ENCODE measurements around the gene PRPH.
A peak's percentile ranks its signal among the peaks of the same experiment; 100 is the strongest.
"Not testable (repeated sequence)": the region's sequence is repeated elsewhere in the genome, so short reads cannot be mapped to it uniquely, and the experiment has no call there.

The PRPH gene

DNA sequence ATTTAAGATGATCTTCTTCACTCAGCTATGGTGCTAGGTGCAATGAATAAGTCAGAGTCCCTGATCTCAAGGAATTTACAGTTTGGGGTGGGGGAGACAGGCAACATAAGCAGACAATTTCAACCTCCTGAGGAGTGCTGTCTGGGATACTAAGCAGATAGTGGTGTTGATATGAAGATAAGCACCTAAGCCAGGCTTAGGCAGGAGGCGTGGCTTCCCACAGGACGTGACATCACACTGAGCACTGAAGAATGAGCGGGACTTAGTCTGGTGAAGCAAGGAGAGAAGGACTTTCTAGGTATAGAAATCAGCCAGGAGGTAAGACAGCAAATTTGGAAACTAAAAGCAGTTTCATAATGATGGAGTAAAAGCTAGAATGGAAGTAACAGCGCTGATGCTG lies 6.8 kb downstream of the PRPH start:
- DNase-seq: no peak

DNA sequence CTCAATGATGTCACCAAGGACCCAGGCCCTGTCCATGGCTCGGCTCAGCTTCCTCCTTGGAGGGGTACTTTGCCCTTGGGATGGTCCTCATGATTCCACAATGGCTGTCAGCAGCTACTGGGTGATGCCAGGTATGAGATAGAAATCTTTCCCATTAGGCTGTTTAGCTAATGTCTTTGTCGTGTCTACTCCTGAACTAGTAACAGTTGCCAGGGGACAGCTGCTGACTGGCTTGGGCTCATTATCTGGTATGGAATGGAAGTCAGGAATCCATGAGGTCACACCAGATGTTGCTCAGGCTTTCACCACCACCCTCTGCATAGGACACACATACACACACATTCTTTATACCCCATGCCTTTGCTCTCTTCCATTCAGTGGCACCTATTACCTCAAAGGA lies 9.2 kb downstream of the PRPH start:
- DNase-seq: no peak

GRCh38 chr12:49305762-49306510 lies 11.0 kb downstream of the PRPH start:
- no peak for DNase-seq

- no peak for DNase-seq
Measured at GRCh38 chr12:49309386-49309785, 14.4 kb downstream of the PRPH start.

GRCh38 chr12:49310451-49311000 lies 15.6 kb downstream of the PRPH start:
- DNase-seq: not testable (repeated sequence)

DNA sequence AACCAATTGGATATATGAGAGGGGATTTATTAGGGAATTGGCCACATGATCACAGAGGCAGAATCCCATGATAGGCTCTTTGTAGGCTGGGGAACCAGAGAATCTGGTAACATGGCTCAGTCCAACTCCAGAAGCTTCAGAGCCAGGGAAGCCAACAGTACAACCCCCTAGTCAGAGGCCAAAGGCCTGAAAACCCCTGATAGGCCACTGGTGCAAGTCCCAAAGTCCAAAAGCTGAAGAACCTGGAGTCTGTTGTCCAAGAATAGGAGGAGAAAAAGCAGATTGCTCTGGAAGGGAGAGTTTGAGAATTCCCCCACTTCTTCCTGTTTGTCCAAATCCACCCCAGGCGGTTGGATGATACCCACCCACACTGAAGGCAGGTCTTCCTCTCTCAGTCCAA lies 19.9 kb downstream of the PRPH start:
- no peak for DNase-seq

DNA sequence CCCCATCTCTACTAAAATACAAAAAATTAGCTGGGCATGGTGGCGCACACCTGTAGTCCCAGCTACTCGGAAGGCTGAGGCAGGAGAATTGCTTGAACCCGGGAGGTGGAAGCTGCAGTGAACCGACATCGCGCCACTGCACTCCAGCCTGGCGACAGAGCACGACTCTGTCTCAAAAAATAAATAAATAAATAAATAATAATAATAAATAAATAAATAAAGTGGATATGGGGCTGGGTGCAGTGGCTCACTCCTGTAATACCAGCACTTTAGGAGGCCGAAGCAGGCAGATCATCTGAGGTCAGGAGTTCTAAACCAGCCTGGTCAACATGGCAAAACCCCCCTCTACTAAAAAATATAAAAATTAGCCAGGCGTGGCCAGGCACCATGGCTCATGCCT lies 22.2 kb downstream of the PRPH start:
- DNase-seq: not testable (repeated sequence)

- not testable (repeated sequence) for DNase-seq
Measured at GRCh38 chr12:49320411-49321103, 25.6 kb downstream of the PRPH start.

DNA sequence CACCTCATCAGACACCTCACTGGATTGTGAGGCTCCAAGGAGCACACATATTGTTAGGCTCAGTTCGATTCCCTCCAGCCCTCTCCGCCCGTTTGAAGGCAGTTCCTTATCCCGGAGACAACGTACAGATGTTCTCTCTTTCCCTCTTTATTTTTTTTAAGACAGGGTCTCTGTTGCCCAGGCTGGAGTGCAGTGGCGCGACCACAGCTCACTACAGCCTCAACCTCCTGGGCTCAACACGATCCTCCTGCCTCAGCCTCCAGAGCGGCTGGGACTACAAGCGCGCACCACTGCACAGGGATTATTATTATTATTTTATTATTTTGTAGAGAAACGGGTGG lies 27.4 kb downstream of the PRPH start:
- no peak for DNase-seq

DNA sequence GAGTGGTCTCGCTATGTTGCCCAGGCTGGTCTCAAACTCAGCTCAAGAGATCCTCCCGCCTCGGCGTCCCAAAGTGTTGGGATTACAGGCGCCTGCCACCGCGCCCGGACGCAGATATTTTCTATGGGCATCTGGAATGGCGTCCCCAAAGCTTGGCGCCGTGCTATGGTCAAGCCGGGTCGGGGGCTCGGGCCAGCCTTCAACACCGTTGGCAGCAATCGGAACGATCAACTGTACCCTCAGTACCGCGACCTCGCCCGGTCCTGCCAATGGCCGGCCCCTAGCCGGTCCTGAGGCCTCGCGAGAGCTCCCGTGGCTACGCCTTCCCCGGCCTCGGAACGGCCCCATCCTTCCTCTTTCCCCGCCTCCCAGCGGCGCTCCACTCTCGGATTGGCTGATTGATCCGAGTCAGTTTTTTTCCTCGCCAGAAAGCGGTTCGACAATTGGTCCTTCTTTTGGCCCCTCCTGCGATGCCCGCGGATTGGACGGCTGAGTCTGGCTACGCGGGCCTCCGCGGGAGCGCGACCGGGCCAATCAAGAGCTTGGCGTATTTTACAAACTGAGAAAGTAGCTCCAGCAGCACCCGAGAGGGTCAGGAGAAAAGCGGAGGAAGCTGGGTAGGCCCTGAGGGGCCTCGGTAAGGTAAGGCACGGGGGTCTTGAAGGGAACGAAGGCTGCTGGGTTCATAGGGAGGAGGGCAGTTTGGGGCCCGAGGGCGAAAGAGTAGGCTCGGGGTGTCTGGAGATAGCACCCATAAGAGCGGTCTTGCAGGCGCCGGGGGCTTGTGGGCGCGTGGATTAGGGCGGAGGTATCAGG lies 28.0 kb downstream of the PRPH start, which contains the start of gene TROAP:
TSS of gene TROAP (plus strand) at position 548 of the 816 bp plus-strand sequence. CDS start 354 bp downstream, outside the sequence.
- DNase-seq: peak; percentile 98

DNA sequence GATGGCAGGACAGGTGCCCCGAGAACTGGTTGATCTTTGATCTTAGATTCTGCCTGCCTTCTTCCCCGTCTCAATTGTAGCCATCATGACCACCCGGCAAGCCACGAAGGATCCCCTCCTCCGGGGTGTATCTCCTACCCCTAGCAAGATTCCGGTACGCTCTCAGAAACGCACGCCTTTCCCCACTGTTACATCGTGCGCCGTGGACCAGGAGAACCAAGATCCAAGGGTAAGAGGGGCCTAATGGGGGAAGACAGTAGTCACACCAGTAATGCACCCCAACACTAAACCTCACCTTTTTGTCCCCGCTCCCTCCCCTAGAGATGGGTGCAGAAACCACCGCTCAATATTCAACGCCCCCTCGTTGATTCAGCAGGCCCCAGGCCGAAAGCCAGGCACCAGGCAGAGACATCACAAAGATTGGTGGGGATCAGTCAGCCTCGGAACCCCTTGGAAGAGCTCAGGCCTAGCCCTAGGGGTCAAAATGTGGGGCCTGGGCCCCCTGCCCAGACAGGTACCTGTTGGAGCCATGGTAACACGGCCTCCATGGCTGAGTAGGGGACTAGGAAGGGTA lies 28.7 kb downstream of the PRPH start:
- no peak for DNase-seq

DNA sequence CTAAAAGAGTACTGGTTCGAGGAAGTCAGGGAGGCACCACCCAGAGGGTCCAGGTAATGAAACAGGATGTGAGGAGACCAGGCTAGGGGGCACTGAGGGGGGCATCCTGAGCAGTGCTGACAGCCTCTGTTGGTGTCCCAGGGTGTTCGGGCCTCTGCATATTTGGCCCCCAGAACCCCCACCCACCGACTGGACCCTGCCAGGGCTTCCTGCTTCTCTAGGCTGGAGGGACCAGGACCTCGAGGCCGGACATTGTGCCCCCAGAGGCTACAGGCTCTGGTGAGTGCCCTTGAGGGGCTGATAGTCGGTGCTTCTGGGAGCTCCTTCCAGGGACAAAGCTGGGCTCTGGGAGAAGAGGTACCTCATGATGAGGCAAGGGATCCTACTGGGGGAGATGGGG lies 30.7 kb downstream of the PRPH start:
- DNase-seq: no peak

DNA sequence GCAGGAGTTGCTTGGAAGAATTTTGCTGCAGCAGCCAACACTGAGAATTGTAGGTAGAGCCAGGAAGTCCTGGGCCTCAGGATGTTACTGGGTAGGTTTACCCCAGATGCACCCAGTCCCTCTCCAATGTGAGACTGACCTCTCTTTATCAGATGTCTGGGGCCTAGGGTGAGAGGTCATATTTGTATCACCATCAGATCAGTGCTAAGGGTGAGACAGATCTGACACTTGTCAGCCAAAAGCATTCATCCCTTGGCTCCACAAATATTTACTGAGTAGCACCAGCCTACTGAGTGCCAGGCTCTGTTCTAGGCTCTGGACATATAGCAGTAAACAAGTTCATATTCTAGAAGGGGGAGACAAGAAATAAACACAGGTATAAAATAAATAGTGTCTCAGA lies 32.4 kb downstream of the PRPH start:
- DNase-seq: no peak

DNA sequence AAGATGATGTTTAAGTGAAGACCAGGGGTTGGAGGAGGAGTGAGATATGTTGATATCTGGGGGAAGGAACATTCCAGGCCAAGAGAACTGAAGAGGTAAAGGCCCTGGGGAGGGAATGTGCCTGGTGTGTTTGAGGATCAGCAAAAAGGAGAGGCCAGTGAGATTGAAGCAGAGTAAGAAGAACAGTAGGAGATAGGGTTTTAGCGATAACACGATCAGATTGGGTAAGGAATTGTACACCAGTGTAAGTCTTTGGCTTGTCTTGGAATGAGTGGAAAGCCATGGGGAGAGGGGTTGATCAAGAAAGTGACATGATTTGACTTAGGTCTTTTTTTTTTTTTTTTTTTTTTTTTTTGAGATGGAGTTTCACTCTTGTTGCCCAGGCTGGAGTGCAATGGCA lies 32.9 kb downstream of the PRPH start:
- no peak for DNase-seq

GRCh38 chr12:49328816-49329215 lies 33.9 kb downstream of the PRPH start:
- DNase-seq: no peak

- no peak for DNase-seq
Measured at GRCh38 chr12:49330032-49330619, 35.2 kb downstream of the PRPH start.

DNA sequence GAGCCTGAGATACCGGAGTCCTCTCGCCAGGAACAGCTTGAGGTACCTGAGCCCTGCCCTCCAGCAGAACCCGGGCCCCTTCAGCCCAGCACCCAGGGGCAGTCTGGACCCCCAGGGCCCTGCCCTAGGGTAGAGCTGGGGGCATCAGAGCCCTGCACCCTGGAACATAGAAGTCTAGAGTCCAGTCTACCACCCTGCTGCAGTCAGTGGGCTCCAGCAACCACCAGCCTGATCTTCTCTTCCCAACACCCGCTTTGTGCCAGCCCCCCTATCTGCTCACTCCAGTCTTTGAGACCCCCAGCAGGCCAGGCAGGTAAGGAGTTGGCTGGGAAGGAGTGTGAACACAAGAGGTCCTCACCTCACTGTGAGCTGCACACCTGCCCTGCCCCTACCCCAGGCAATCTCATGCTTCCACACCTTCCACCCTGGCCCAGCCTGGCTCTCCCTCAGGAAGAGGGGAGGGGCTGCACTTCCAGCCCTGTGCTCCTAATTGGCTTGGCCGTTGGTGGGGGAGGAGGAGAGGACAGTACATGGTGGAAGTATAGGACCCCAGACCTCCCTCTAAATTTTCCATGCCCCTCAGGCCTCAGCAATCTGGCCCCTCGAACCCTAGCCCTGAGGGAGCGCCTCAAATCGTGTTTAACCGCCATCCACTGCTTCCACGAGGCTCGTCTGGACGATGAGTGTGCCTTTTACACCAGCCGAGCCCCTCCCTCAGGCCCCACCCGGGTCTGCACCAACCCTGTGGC lies 35.9 kb downstream of the PRPH start:
- no peak for DNase-seq

GRCh38 chr12:49331380-49332222 lies 36.7 kb downstream of the PRPH start:
- DNase-seq: peak; percentile 22

DNA sequence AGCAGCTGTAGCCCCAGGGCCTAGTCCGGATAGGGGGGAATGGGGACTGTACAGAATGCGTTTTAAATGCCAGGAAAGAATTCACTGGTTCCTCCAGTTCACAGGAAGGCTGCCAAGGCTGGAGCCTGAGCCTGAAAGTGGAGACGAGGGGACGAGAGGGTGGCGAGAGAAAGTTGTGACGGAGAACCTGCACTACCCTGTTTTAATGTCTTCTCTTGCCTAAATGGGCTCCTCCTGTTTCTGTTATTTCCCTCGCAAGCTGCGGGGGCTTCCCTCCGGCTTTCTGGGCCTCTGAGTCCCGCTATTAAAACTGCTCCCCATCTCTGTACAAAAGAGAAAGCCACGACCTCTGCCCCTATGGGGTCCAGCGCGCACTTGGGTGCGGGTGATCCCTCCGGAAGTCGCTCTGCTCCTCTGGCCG lies 37.5 kb downstream of the PRPH start:
- DNase-seq: no peak

- no peak for DNase-seq
Measured at GRCh38 chr12:49332891-49333371, 38.0 kb downstream of the PRPH start.

- not testable (repeated sequence) for DNase-seq
Measured at GRCh38 chr12:49333778-49334177, 38.8 kb downstream of the PRPH start.
